Dermis microvascular lymphatic vessel endothelial cell (primary cell): ENCODE results near the gene SHLD2. TPM values are rescaled to one million over a fixed set of nuclear protein-coding genes. Genes with fewer than 3 reads are reported as not detected.
"Not testable (repeated sequence)": the region's sequence is repeated elsewhere in the genome, so short reads cannot be mapped to it uniquely, and the experiment has no call there.

ENCODE experiments used
- DNase-seq, 2 donors: peaks; one replicate each; pipeline versions ENCODE4 v3.0.0 to v3.0.0-alpha.2; 2010; ENCODE audit warnings: low read depth in 2 of 2
- total RNA-seq: library from RNA; depleted of rRNA; stranded (reverse); fragments of >200 nt; gene quantifications from 2 replicates; pipeline ENCODE4 v1.2.1, GENCODE V29; 2014

SHLD2 gene
- 17.6 and 18.1 TPM in 2 replicates for total RNA-seq

- DNase-seq = peak; percentile 78 to 92
Measured at GRCh38 chr10:87094373-87095235, at the start of gene SHLD2, which contains the start of gene GLUD1. Gene SHLD2, plus strand, starts transcription at chr10:87095206. Its CDS starts 56,149 bp downstream, at chr10:87151355. Gene GLUD1, minus strand, starts transcription at chr10:87094843. Its CDS starts 74 bp downstream, at chr10:87094769.

GRCh38 chr10:87045434-87045938 is 49.5 kb upstream of the SHLD2 start:
- DNase-seq = no peak

GRCh38 chr10:87053111-87053510 is 41.9 kb upstream of the SHLD2 start:
- no peak for DNase-seq

GRCh38 chr10:87053577-87054181 is 41.3 kb upstream of the SHLD2 start:
- DNase-seq = no peak

GRCh38 chr10:87054373-87055295 is 40.4 kb upstream of the SHLD2 start:
- peak in 1 of 2 donors; percentile 17 for DNase-seq

GRCh38 chr10:87058171-87058570 is 36.8 kb upstream of the SHLD2 start:
- peak; percentile 4 to 20 for DNase-seq

GRCh38 chr10:87059401-87059800 is 35.6 kb upstream of the SHLD2 start:
- no peak for DNase-seq

- DNase-seq = no peak
Measured at GRCh38 chr10:87060280-87060928, 34.6 kb upstream of the SHLD2 start.

- no peak for DNase-seq
Measured at GRCh38 chr10:87064651-87065050, 30.4 kb upstream of the SHLD2 start.

- no peak for DNase-seq
Measured at GRCh38 chr10:87066178-87066577, 28.8 kb upstream of the SHLD2 start.

- DNase-seq = no peak
Measured at GRCh38 chr10:87066865-87067264, 28.1 kb upstream of the SHLD2 start.

- DNase-seq = no peak
Measured at GRCh38 chr10:87068281-87068680, 26.7 kb upstream of the SHLD2 start.

GRCh38 chr10:87072449-87072848 is 22.6 kb upstream of the SHLD2 start:
- DNase-seq = no peak

GRCh38 chr10:87076421-87076820 is 18.6 kb upstream of the SHLD2 start:
- DNase-seq = not testable (repeated sequence)

GRCh38 chr10:87079106-87079836 is 15.7 kb upstream of the SHLD2 start:
- DNase-seq = no peak

- not testable (repeated sequence) for DNase-seq
Measured at GRCh38 chr10:87080621-87081020, 14.4 kb upstream of the SHLD2 start.

- not testable (repeated sequence) for DNase-seq
Measured at GRCh38 chr10:87081574-87081973, 13.4 kb upstream of the SHLD2 start.

GRCh38 chr10:87082219-87082618 is 12.8 kb upstream of the SHLD2 start:
- peak; percentile 57 to 73 for DNase-seq

GRCh38 chr10:87083576-87084290 is 11.3 kb upstream of the SHLD2 start:
- peak; percentile 85 for DNase-seq
